ENCODE measurements around the gene ST6GAL2.

ST6GAL2 gene

GRCh38 chr2:106843910-106844250 lies 42.1 kb downstream of the ST6GAL2 start:
- in situ Hi-C loops (cut with MboI; ENCODE audit: low sequenced_read_pairs, unreplicated experiment) = no loop called here
- DNase-seq (ENCODE audit: low spot score) = no peak
- TF ChIP-seq, protein P1, sequence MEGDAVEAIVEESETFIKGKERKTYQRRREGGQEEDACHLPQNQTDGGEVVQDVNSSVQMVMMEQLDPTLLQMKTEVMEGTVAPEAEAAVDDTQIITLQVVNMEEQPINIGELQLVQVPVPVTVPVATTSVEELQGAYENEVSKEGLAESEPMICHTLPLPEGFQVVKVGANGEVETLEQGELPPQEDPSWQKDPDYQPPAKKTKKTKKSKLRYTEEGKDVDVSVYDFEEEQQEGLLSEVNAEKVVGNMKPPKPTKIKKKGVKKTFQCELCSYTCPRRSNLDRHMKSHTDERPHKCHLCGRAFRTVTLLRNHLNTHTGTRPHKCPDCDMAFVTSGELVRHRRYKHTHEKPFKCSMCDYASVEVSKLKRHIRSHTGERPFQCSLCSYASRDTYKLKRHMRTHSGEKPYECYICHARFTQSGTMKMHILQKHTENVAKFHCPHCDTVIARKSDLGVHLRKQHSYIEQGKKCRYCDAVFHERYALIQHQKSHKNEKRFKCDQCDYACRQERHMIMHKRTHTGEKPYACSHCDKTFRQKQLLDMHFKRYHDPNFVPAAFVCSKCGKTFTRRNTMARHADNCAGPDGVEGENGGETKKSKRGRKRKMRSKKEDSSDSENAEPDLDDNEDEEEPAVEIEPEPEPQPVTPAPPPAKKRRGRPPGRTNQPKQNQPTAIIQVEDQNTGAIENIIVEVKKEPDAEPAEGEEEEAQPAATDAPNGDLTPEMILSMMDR (IDR thresholded peaks at IDR 0.05; ENCODE audit: borderline replicate concordance, control extremely low read depth, extremely low read depth, insufficient read depth, missing control alignments) = no peak

DNA sequence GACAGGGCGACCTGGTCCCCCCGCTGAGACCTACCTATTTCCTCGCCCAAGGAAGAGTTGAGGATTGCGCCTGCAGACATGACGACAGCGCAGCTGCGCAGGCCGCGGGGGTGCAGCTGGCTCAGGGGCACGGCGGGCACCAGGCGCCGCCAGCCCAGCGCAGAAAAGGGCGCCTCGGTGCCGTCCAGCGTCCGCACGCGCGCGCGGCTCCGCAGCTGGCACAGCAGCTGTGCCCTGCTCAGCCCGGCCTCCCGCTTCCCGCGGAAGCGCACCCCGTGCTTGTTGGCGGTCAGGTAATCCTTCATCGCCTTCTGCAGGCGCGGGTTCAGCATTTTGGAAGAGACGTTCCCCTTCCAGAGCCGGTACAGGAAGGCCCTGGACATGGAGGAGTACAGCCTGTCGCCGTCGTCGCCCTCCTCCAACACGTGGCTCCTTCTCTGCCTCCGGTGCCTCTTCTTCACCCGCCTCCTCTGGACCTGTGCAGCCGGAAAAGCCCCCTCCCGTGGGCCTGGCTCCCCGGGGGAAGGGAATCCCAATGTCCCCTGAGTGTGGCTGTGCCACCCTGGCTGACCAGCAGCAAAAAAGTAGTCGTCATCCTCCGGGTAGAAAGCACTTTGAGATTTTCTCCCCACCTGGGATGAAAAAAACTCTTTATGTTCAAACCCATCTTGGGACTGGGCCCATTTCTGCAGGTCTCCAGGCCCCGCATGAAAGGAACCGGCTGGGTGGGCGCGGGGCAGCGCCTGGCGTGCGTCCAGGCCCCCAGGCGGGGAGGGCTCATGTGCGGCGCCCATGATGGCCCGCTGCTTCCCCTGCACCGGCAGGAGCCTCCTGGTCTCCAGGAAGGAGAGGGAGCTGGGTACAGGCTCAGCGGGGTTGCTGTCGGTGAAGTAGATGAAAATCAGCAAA lies 42.7 kb downstream of the ST6GAL2 start:
- TF ChIP-seq, protein P1 (IDR thresholded peaks at IDR 0.05; ENCODE audit: borderline replicate concordance, control extremely low read depth, extremely low read depth, insufficient read depth, missing control alignments) = no peak
- DNase-seq (ENCODE audit: low spot score) = no peak
- in situ Hi-C loops (cut with MboI; ENCODE audit: low sequenced_read_pairs, unreplicated experiment) = no loop called here

GRCh38 chr2:106841886-106842645 lies 43.9 kb downstream of the ST6GAL2 start:
- no peak for DNase-seq (ENCODE audit: low spot score)
- in situ Hi-C loops (cut with MboI; ENCODE audit: low sequenced_read_pairs, unreplicated experiment) = no loop called here
- TF ChIP-seq, protein P1 (IDR thresholded peaks at IDR 0.05; ENCODE audit: borderline replicate concordance, control extremely low read depth, extremely low read depth, insufficient read depth, missing control alignments) = no peak

DNA sequence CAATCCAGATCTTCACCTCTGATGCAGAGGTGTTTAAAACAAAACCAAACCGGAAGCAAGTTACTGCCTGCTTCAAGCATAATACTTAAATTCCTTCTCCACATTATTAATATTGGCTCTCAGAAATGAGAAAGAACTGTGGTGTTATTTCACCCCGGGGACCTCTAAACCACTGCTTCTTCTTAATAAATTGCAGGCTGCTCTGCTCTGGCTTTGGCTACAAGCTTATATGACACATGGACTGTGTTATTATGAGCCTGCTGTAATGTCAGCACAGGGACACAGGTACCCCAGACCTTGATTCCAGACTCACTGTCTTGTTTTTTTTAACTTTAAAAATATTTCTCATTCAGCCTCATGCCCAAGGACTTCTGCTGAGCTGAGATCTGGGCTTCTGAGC lies 45.1 kb downstream of the ST6GAL2 start:
- in situ Hi-C loops (cut with MboI; ENCODE audit: low sequenced_read_pairs, unreplicated experiment) = no loop called here
- DNase-seq (ENCODE audit: low spot score) = no peak
- TF ChIP-seq, protein P1 (IDR thresholded peaks at IDR 0.05; ENCODE audit: borderline replicate concordance, control extremely low read depth, extremely low read depth, insufficient read depth, missing control alignments) = no peak

DNA sequence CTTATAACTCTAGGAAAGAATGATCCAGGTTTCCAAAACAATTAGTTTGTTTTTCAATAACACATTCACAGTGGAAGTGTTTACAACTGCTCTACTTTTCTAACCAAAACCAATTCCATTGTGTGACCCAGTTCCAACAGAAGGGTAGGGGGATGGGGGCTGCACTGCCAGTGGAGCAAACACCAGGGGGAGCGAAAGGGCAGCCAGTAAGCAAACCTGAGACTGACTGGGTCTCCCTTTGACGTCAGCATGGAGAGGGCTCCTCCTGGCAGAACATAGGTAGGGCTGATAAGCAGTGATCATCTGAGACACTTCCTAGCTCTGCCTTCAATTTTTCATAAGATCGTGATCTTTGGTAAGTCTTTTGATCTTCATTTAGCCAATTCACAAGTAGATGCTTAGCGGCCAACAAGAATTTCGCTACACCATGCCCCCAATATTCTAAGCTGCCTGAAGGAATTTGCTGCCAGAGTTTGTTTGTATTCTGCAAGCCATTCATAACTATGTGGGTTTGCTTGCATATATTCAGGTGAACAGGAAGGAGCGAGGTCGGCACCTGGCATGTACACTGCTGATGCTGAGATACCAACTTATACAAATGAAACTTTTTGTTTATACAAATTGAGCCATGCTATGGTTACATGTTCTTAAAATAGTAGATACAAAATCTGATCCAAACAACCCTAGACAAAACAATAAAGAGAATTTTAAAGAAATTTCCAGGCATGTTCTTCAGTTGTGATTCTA lies 45.9 kb downstream of the ST6GAL2 start:
- DNase-seq (ENCODE audit: low spot score) = no peak
- in situ Hi-C loops (cut with MboI; ENCODE audit: low sequenced_read_pairs, unreplicated experiment) = no loop called here
- TF ChIP-seq, protein P1 (IDR thresholded peaks at IDR 0.05; ENCODE audit: borderline replicate concordance, control extremely low read depth, extremely low read depth, insufficient read depth, missing control alignments) = no peak

- DNase-seq (ENCODE audit: low spot score) = no peak
- in situ Hi-C loops (cut with MboI; ENCODE audit: low sequenced_read_pairs, unreplicated experiment) = no loop called here
- TF ChIP-seq, protein P1 (IDR thresholded peaks at IDR 0.05; ENCODE audit: borderline replicate concordance, control extremely low read depth, extremely low read depth, insufficient read depth, missing control alignments) = no peak
Observed at GRCh38 chr2:106833256-106833655, 52.7 kb downstream of the ST6GAL2 start.

All from GM13976 (cell line).